Purkinje cell (primary cell): ENCODE measurements around the gene CCM2L. TPM values are rescaled to one million over a fixed set of nuclear protein-coding genes. Genes with fewer than 3 reads are reported as not detected.

Experiments
- polyA plus RNA-seq: library from polyadenylated mRNA; unstranded; fragments of >200 nt; fragmentation: Nextera tagmentation; gene quantifications from 2 replicates; pipeline ENCODE4 v1.2.1, GENCODE V29; 2014

CCM2L gene
- polyA plus RNA-seq, result 0.13 TPM in 1 of 2 replicates, not detected in the other

GRCh38 chr20:32010101-32010500, at the start of gene CCM2L:
TSS of gene CCM2L (plus strand) at chr20:32010438. CDS start at chr20:32010455, 17 bp downstream.

GRCh38 chr20:31967830-31968249, 42.4 kb upstream of the CCM2L start, which contains the start of gene XKR7:
TSS of gene XKR7 (plus strand) at chr20:31968151. CDS start at chr20:31968176, 25 bp downstream.

GRCh38 chr20:32052090-32052777, 42.0 kb downstream of the CCM2L start, which contains the start of gene HCK:
TSS of gene HCK (plus strand) at chr20:32052242.

Other genes with a start within 250 kb of the CCM2L start
- gene MYLK2, start 191.1 kb upstream of the CCM2L start, polyA plus RNA-seq, result not detected in 2 replicates
- gene FOXS1, start 164.8 kb upstream of the CCM2L start, polyA plus RNA-seq, result not detected in 2 replicates
- not detected in 2 replicates for gene DUSP15, start 139.9 kb upstream of the CCM2L start, polyA plus RNA-seq
- 0.14 TPM in 1 of 2 replicates, not detected in the other for gene TTLL9, start 139.8 kb upstream of the CCM2L start, polyA plus RNA-seq
- 26.0 and 32.6 TPM in 2 replicates for gene PDRG1, start 58.4 kb upstream of the CCM2L start, polyA plus RNA-seq
- 0.04 and 0.35 TPM in 2 replicates for gene XKR7, start 42.3 kb upstream of the CCM2L start, polyA plus RNA-seq
- not detected in 2 replicates for gene HCK, start 41.8 kb downstream of the CCM2L start, polyA plus RNA-seq
- gene TM9SF4, start 99.3 kb downstream of the CCM2L start, polyA plus RNA-seq, result 27.8 and 31.2 TPM in 2 replicates
- 0.24 and 0.28 TPM in 2 replicates for gene PLAGL2, start 197.3 kb downstream of the CCM2L start, polyA plus RNA-seq
- 1.7 and 2.1 TPM in 2 replicates for gene POFUT1, start 197.4 kb downstream of the CCM2L start, polyA plus RNA-seq